HG02938 (cell line): Measurements from ENCODE around the gene SLC25A30.
"Not testable (repeated sequence)": the region's sequence is repeated elsewhere in the genome, so short reads cannot be mapped to it uniquely, and the experiment has no call there.

Experiments
- ATAC-seq: cut with Tn5 transposase; IDR thresholded peaks from one replicate; pipeline ENCODE4 v1.9.1; 2021; ENCODE audit warnings: mild to moderate bottlenecking, moderate library complexity; ENCODE audit not compliant: unreplicated experiment

Gene SLC25A30

GRCh38 chr13:45432737-45433380 lies 14.7 kb upstream of the SLC25A30 start:
- ATAC-seq: no peak

GRCh38 chr13:45426056-45426841 lies 8.1 kb upstream of the SLC25A30 start:
- not testable (repeated sequence) for ATAC-seq

- no peak for ATAC-seq
Measured at GRCh38 chr13:45422731-45423292, 4.6 kb upstream of the SLC25A30 start.

- no peak for ATAC-seq
Measured at GRCh38 chr13:45419945-45420344, 1.8 kb upstream of the SLC25A30 start.

GRCh38 chr13:45419389-45419788 lies 1.2 kb upstream of the SLC25A30 start:
- ATAC-seq: not testable (repeated sequence)

GRCh38 chr13:45416516-45417128 lies 1.6 kb downstream of the SLC25A30 start:
- no peak for ATAC-seq

- ATAC-seq: no peak
Measured at GRCh38 chr13:45415112-45415511, 3.1 kb downstream of the SLC25A30 start.

GRCh38 chr13:45413826-45414307 lies 4.3 kb downstream of the SLC25A30 start:
- no peak for ATAC-seq

- no peak for ATAC-seq
Measured at GRCh38 chr13:45412274-45413049, 5.7 kb downstream of the SLC25A30 start.

GRCh38 chr13:45411631-45412030 lies 6.5 kb downstream of the SLC25A30 start:
- ATAC-seq: no peak

GRCh38 chr13:45411221-45411620 lies 7.0 kb downstream of the SLC25A30 start:
- no peak for ATAC-seq

- no peak for ATAC-seq
Measured at GRCh38 chr13:45410466-45410865, 7.7 kb downstream of the SLC25A30 start.

GRCh38 chr13:45410001-45410400 lies 8.2 kb downstream of the SLC25A30 start:
- no peak for ATAC-seq

- ATAC-seq: no peak
Measured at GRCh38 chr13:45406421-45406820, 11.8 kb downstream of the SLC25A30 start.

GRCh38 chr13:45403081-45403480 lies 15.1 kb downstream of the SLC25A30 start:
- no peak for ATAC-seq

GRCh38 chr13:45402641-45403040 lies 15.5 kb downstream of the SLC25A30 start:
- ATAC-seq: no peak

GRCh38 chr13:45401314-45401713 lies 16.9 kb downstream of the SLC25A30 start:
- ATAC-seq: no peak

- no peak for ATAC-seq
Measured at GRCh38 chr13:45398877-45399276, 19.3 kb downstream of the SLC25A30 start.

- ATAC-seq: no peak
Measured at GRCh38 chr13:45396533-45397095, 21.6 kb downstream of the SLC25A30 start.

- ATAC-seq: no peak
Measured at GRCh38 chr13:45393941-45394570, 24.1 kb downstream of the SLC25A30 start.
